ENCODE data around the gene EIF1AY.
"Not testable (repeated sequence)": the region's sequence is repeated elsewhere in the genome, so short reads cannot be mapped to it uniquely, and the experiment has no call there.

Gene EIF1AY, protein sequence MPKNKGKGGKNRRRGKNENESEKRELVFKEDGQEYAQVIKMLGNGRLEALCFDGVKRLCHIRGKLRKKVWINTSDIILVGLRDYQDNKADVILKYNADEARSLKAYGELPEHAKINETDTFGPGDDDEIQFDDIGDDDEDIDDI

GRCh38 chrY:20575531-20576121, at the start of gene EIF1AY:
TSS of gene EIF1AY (plus strand) at chrY:20575776. CDS start at chrY:20575872, 96 bp downstream.
- no peak for DNase-seq

- DNase-seq, result no peak
These were observed 47.1 kb upstream of the EIF1AY start for GRCh38 chrY:20528435-20528834.

DNA sequence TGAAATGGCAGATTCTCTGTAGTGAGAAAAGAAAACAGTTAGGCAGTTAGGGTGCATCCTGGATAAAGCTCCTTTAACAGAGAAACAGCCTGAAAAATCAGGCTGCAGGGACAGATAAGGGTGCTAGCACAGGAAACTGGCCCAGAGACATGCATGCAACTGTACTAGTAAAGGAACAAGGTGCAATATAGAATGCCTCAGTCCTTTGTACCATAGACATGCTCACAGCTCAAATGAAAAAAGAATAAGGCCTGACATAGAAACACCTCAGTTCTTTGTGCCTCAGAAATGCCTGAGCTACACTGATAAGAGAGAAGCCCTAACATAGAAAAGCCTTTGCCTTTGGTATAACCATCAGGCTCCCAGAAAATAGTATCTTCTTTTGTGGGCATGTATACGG, 37.4 kb upstream of the EIF1AY start:
- DNase-seq, result no peak

DNA sequence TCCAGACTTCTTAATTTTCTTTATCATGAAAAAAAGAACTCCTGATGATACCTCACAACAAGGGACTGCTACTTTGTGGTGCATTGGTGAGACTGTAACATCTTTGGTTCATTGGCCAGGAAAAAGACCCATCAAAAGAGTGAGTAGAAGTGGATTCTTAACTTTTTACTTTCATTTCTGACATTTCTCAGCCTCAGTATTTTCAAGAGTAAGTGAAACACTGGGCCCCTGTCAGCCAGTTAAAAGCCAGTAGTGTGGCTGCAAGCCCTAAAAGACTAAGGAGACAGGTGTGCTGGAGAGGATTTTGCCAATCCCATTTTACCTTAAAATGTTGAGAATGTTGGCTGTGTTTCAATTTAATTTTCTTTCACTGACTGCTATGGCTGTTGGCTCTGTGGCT, 36.6 kb upstream of the EIF1AY start:
- no peak for DNase-seq

DNA sequence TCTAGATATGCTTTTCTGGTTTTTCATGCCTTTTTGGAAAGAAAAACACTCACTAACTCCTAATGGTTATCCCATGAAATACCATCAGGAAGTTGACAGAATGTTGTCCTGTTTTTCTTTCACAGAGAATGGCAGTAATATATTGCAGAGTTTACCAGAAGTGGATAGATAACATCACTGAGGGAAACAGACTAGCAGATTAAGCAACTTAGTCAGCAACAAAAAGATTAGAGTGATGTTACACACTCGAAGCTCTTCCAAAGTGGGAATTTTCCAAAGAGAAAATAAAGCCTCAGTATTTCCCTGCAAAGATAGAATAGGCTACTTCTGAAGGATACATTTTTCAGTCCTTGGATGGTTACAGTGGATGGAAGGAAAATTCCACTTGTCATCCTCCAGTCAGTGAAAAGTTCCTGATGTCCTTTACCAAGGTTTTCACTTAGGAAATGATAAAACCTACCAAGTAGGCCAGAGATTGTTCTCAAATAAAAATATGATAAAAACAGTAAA, 31.1 kb upstream of the EIF1AY start:
- DNase-seq, result no peak

DNA sequence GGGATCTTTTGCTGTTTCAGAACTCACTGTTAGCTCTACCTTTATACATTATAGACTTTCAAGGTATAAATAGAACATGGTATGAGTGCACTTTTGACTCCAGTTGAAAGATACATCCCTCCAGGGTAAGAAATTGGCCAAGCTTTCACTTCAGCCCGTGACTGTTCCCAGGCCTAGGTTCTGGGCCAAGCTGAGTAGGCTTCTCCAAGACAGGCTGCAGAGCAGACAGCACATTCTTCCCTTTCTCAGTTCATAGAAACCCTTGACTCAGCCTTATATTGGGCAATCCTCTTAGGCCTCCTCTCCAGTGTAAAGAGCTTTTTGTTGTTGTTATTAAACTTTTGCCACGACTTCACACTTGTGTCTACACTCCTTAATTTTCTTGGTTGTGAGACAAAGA, 29.5 kb upstream of the EIF1AY start:
- DNase-seq, result no peak

DNA sequence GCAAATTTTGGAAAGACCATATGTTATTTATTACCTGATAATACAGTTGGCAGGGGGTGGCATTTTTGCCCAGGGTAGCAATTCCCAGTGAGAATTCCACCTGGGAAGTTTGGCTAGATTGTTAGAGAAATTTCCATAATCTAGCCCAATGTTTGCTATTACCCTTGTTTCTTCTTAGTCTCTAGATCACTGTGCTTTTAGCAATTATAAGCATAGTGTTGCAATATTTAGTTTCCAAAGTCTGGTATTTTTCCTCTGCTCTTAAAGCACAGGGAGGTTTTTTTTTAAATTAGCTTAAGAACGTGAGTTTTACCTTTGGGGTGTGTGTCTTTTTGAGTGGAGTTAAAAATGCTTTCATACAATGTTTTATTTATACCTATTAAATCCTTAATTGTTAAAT, 26.3 kb upstream of the EIF1AY start:
- DNase-seq, result no peak

- DNase-seq, result no peak
These were observed 23.7 kb upstream of the EIF1AY start for GRCh38 chrY:20551840-20552239.

DNA sequence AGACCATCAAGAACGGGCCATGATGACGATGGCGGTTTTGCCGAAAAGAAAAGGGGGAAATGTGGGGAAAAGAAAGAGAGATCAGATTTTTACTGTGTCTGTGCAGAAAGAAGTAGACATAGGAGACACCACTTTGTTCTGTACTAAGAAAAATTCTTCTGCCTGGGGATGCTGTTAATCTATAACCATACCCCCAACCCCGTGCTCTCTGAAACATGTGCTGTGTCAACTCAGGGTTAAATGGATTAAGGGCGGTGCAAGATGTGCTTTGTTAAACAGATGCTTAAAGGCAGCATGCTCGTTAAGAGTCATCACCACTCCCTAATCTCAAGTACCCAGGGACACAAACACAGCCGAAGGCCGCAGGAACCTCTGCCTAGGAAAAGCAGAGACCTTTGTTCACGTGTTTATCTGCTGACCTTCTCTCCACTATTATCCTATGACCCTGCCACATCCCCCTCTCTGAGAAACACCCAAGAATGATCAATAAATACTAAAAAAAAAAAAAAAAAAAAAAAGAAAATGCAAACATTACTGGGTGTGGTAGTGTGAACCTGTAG, 22.7 kb upstream of the EIF1AY start:
- not testable (repeated sequence) for DNase-seq

DNA sequence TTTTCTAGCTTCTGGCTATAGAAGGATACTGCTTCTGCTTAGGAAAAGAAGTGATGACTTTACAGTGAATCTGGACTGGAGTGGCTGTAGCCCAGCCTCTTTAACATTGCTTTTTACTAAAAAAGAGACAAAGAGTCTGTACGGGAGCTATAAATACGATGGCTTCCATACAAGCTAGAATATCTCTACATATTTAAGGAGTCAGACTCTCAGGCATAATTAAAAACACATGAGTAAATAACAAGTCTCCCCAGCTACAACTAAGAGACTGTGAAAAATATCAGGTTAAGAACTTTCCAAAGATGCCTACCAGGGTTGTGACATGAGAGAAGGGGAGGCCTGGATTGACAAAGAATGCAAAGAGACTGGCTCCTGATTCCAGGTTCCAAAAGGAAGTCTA, 19.8 kb upstream of the EIF1AY start:
- no peak for DNase-seq

GRCh38 chrY:20558677-20559076, 16.9 kb upstream of the EIF1AY start:
- no peak for DNase-seq

DNA sequence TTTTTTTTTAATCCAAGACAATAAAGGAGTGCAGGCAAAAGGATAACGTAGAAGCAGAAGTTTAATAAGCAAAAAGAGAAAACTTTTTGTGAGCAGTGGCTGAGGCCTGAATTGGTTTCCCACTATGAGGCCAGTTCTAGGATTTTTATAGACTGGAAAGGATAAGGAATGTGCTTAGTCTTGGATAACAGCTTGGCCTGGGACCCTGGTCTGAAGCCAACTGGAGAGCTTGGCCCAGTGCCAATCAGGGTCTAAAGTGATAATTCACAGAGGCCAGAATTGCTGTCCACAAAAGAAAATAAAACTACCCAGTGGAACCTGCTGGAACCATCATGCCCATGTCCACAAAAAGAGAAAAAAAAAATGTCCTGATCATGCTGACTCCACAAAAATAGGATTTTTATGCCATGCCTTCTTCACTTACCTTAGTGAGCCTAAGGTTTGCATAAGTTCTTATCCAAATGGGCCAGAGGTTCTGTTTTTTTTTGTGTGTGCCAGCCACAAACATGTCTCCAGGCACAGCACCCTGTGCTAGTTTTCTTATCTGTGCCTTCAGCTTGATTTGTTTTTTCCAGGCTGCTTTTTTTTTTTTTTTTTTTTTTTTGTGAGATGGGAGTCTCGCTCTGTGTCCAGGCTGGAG, 15.6 kb upstream of the EIF1AY start:
- no peak for DNase-seq

GRCh38 chrY:20571306-20571705, 4.3 kb upstream of the EIF1AY start:
- DNase-seq, result no peak

DNA sequence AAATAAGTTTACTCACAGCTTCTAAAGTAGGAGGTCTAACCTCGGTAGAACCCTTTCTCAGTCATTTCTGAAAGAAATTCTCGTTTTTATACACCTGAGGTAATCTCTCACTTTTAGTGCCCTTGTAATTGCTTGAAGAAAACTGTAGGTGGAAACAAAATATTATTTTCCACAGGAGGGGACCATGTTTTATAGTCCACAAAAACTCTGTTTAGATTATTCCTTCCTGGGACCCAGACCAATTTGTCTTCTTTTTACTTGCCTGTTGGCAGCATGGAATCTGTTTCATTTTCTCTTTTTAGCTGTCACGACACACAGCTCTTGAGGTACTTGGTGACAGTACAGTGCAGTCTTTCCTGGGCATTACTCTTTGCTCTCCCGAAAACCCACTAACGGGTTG, 930 bp downstream of the EIF1AY start:
- no peak for DNase-seq

- no peak for DNase-seq
These were observed 2.6 kb downstream of the EIF1AY start for GRCh38 chrY:20578206-20578605.

DNA sequence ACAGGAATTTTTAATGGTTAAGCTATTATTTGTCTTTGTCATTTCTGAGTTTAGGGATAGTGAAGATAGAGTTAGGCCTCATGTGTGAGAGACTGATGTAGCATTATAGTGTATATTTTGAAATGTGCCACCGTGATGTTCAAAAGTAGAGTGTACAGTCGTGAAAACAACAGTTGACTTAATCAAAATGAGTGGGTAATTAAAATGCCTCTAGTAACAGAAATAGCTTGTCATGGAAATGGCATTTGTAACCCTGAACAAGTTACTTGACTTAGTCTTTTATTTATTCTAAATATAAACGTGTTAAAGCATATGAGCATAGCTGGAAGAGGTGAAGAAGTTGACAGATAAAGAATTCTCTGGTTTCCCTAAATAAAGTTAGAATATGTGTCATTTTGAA, 6.1 kb downstream of the EIF1AY start:
- no peak for DNase-seq

GRCh38 chrY:20586161-20586560, 10.6 kb downstream of the EIF1AY start:
- no peak for DNase-seq
